HG03439 (cell line): ENCODE data around the gene AMTN.

Source experiments
- ATAC-seq: cut with Tn5 transposase; IDR thresholded peaks from one replicate; pipeline ENCODE4 v1.9.1; 2021; ENCODE audit warnings: mild to moderate bottlenecking, moderate library complexity; ENCODE audit not compliant: unreplicated experiment

Gene AMTN

DNA sequence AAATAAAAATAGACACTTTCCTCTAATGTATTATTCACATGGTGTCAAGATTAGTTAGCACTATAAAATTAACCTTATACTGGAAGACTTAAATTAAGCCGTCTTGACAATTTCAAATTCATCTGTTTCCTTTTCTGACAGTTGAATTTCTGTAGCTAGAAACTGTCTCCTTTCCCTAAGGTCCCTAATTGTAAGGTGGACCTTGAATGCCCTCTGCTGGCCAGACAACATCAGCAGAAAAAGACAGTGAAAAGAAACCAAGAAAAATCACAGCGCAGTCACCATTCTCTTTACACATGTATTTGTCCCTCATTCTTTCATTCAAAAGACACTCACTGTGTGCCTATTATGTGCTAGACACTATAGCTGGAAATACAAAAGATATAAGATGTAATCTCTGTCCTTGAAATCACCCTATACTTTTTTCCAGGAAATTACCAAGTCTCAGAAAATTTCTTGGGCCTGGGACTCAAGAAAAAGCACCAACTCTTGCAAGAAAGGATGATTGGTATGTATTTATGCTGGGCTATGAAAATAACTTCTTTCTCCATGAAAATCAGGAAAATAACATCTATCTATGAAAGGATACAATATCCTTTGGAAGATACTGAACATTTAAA lies 41.0 kb downstream of the AMTN start:
- no peak for ATAC-seq

DNA sequence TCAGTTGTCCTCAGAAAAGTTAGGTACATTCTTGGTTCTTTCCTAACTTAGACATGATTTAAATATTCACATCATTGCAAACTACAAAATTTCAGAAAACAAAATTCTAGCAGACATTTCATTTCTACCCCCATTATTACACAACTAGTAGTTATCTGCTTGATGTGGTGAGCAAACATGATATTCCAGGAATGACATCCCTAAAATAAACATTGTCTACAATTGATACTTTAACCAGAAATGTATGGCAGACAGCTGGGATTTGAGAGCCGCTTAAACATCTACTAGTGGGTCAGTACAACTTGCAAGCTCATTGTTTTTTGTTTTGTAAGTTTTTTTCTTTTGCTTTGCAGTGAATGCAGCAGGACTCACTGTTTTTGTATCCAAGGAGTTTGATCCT lies 41.6 kb downstream of the AMTN start:
- ATAC-seq, result no peak

DNA sequence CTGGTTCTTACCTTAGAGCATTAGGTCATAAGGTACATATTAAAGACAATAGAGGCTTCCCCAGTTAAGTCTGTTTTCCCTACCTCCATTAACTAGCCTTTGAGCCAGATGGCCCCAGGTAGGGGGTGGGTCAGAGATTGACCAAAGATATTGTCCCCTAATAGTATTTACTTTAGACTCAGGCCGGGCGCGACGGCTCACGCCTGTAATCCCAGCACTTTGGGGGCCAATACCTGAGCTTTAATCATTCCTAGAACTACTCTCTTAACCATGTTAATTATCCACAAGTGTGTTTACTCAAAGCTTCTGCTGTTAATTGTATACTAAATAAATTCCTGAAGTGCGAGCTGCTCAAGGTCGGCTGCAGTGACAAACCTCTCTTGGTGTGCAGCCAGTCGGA lies 45.7 kb downstream of the AMTN start:
- no peak for ATAC-seq

DNA sequence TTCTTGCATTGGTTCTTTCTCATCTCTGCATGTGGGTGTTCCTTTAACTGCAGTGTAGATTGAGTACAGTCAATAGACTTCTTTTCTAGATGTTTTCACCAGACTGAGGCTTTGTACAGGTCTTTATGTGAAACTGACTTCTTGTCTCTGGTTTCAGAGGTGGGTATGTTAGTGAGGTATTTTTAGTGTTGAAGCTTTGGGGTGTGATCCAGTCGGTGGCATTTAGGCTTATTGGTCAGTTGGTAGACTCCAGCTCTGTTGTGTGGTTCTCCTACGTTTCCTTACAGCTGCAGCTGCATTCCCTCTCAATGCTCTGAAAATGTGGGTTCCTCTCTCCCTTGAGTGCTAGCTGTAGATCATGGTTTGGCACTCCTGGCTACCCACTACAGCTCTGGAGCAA lies 52.4 kb downstream of the AMTN start:
- no peak for ATAC-seq

DNA sequence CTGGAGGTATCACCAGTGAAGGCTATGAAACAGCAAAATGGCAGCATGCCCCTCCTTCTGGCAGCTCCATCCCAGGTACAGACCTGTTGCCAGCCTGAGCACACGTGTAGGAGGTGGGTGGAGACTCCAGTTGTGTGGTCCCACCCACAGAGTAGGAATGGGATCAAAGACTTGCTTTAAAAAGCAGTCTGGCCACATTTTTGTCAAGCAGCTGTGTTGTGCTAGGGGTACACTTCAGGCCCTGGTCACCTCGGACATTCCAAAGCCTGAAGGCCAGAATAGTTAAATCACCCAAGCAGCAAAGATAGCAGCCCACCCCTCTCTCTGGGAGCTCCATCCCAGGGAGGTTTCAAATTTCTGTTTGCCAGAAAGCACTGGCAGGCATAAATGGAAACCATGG lies 53.4 kb downstream of the AMTN start:
- no peak for ATAC-seq

DNA sequence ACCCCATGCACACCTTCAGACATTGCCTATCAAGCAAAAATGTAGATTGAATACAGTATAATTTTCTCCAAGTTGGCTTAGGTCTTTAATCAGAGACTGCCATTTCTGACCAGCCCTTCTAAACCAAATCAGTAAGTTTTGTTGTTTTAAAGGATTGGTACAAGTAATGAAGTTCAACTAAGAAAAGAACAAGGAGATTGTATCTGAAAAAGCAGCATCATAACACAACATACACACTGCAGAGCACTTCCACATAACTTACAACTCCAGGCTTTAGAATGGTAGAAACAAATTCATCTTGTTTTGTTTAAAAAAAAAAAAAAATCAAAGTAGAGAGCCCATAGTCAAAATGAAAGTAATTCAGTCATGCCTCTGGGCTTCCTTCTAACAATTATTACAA lies 57.6 kb downstream of the AMTN start:
- no peak for ATAC-seq

DNA sequence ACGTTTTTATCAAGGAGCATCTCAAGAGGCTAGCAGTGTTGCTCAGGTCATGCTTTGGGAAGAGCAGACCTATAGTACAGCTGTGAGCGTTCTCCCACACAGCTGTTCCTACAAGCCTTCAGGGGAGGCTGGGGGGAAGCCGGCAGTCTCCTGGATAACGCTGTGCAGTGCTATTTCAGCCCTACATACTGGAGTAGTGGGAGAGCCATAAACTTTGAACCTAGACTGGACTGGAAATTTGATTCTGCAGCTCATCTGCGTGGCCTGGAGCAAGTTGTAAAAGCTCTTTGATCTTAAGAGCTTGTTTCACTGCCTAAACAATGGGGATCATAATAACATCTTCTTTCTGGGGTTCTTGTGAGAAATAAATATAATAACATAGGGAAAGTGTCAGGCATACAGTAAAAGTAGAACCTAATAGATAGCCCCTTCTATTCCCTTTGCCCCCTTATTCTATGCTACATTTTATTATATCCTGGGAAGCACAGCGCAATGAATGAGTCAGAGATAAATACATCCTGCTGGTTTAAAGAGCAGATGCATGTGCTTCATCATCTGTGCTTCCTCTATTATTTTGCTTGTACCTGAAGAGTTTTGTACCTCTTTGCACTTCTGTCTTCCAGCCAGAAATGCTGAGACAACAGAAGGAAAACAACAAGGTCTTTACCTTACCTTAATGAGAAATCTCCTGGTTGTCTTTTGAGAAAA lies 59.0 kb downstream of the AMTN start:
- no peak for ATAC-seq

DNA sequence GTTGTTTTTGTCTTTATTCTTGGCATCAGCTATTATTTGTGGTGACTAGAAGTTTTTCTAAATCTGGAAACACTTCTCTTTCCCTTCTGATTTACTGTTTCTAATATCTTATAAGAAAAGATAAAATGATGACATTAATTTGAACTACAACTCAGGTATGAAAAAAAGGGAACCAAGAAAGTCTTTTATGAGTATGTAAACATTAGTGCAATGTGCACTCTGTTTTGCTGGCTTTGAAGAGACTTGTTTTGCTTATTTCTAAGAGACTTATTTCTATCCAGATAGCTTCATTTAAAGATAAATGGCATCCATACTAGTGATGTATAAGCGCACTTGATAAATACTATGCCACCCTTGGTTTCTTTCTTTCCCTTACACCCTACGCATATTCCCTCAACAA lies 63.6 kb downstream of the AMTN start:
- ATAC-seq, result no peak
